ENCODE measurements around the gene RAB14.
A peak's percentile ranks its signal among the peaks of the same experiment; 100 is the strongest.

The RAB14 gene

GRCh38 chr9:121239851-121240250 lies 38.2 kb upstream of the RAB14 start:
- TF ChIP-seq CTCF (IDR thresholded peaks at IDR 0.05; ENCODE audit: insufficient read depth, low read depth, low read length, missing control alignments), result no peak
- no peak for DNase-seq (ENCODE audit: low read depth)
- H3K4me3 ChIP-seq (ENCODE audit: low read length), result no peak overlapping the region

GRCh38 chr9:121239071-121239470 lies 37.4 kb upstream of the RAB14 start:
- H3K4me3 ChIP-seq (ENCODE audit: low read length), result no peak overlapping the region
- no peak for DNase-seq (ENCODE audit: low read depth)
- no peak for TF ChIP-seq CTCF (IDR thresholded peaks at IDR 0.05; ENCODE audit: insufficient read depth, low read depth, low read length, missing control alignments)

- no peak overlapping the region for H3K4me3 ChIP-seq (ENCODE audit: low read length)
- no peak for TF ChIP-seq CTCF (IDR thresholded peaks at IDR 0.05; ENCODE audit: insufficient read depth, low read depth, low read length, missing control alignments)
- DNase-seq (ENCODE audit: low read depth), result no peak
Measured at GRCh38 chr9:121237916-121238315, 36.2 kb upstream of the RAB14 start.

GRCh38 chr9:121235512-121235911 lies 33.8 kb upstream of the RAB14 start:
- no peak for DNase-seq (ENCODE audit: low read depth)
- no peak overlapping the region for H3K4me3 ChIP-seq (ENCODE audit: low read length)
- no peak for TF ChIP-seq CTCF (IDR thresholded peaks at IDR 0.05; ENCODE audit: insufficient read depth, low read depth, low read length, missing control alignments)

GRCh38 chr9:121234832-121235161 lies 33.1 kb upstream of the RAB14 start:
- TF ChIP-seq CTCF (IDR thresholded peaks at IDR 0.05; ENCODE audit: insufficient read depth, low read depth, low read length, missing control alignments), result no peak
- DNase-seq (ENCODE audit: low read depth), result no peak
- H3K4me3 ChIP-seq (ENCODE audit: low read length), result no peak overlapping the region

GRCh38 chr9:121233906-121234831 lies 32.5 kb upstream of the RAB14 start:
- no peak overlapping the region for H3K4me3 ChIP-seq (ENCODE audit: low read length)
- peak; percentile 76 for DNase-seq (ENCODE audit: low read depth)
- TF ChIP-seq CTCF (IDR thresholded peaks at IDR 0.05; ENCODE audit: insufficient read depth, low read depth, low read length, missing control alignments), result no peak

- no peak overlapping the region for H3K4me3 ChIP-seq (ENCODE audit: low read length)
- TF ChIP-seq CTCF (IDR thresholded peaks at IDR 0.05; ENCODE audit: insufficient read depth, low read depth, low read length, missing control alignments), result no peak
- DNase-seq (ENCODE audit: low read depth), result peak; percentile 22
Measured at GRCh38 chr9:121232251-121232650, 30.6 kb upstream of the RAB14 start.

Measured in epithelial cell of esophagus (primary cell).